EH (cell line): ENCODE results near the gene PSME1.
"Not testable (repeated sequence)": the region's sequence is repeated elsewhere in the genome, so short reads cannot be mapped to it uniquely, and the experiment has no call there.

ENCODE experiments used
- DNase-seq: peaks from one replicate; pipeline ENCODE4 v3.0.0-alpha.2; 2015; ENCODE audit warnings: low read depth

The PSME1 gene

GRCh38 chr14:24105609-24106239 lies 30.3 kb upstream of the PSME1 start:
- not testable (repeated sequence) for DNase-seq

GRCh38 chr14:24106672-24107271 lies 29.2 kb upstream of the PSME1 start:
- no peak for DNase-seq

DNA sequence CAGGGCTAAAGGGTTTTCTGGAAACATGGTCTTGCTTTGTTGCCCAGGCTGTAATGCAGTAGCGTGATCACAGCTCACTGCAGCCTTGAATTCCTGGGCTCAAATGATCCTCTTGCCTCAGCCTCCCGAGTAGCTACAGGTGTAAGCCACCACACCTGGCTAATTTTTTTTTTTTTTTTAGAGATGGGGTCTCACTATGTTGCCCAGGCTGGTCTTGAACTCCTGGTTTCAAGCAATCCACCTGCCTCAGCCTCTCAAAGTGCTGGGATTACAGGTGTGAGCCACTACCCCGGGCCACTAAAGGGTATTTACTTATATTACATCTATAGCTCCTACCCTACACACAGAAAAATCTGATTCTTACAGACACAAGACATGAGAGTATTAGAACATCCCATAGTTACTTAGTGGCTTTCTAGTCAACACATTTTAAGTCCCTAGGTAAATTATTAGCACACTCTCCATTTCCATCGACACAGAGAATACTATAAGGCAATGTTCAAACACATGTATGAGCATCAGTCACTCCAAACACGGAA lies 27.6 kb upstream of the PSME1 start:
- no peak for DNase-seq

- DNase-seq: no peak
Observed at GRCh38 chr14:24110060-24110459, 25.9 kb upstream of the PSME1 start.

DNA sequence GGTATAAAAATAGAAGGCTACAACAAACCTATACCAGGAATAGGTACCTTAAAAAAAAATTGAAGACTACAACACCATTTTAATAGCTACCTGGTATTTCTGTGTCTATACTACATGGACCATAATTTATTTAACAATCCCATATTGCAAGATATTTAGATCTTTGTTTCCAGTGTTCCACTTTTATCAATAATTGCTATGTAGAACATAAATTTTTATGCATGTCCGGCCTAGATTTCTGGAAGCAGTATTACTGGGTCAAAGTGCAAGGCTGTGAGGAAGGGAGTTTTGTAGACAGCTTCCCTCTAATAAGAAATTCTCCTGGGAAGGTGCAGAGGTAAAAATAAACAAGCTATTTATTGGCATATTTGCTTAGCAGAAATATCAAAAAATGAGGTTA lies 25.5 kb upstream of the PSME1 start:
- DNase-seq: no peak

DNA sequence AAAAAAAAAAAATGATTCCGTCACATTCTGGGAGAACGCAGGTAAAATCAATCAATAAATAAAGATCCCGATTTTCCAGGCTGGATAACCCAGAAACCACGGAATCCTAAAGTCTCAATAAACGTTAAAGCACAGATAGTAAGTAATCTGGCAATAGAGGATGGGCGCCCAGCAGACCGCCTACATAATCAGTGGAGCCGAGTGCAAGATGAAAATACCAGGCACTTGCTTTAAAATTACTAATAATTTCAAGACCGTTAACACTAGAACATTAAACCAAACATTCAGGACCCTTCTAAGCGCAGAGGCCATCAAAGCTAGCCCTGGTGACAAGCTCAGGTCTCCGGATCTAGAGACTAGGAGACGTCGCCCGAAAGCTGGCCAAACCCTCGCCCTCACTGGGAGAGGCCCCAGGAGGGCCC lies 22.6 kb upstream of the PSME1 start:
- DNase-seq: no peak

GRCh38 chr14:24113801-24114531 lies 22.0 kb upstream of the PSME1 start:
- DNase-seq: peak; percentile 92

DNA sequence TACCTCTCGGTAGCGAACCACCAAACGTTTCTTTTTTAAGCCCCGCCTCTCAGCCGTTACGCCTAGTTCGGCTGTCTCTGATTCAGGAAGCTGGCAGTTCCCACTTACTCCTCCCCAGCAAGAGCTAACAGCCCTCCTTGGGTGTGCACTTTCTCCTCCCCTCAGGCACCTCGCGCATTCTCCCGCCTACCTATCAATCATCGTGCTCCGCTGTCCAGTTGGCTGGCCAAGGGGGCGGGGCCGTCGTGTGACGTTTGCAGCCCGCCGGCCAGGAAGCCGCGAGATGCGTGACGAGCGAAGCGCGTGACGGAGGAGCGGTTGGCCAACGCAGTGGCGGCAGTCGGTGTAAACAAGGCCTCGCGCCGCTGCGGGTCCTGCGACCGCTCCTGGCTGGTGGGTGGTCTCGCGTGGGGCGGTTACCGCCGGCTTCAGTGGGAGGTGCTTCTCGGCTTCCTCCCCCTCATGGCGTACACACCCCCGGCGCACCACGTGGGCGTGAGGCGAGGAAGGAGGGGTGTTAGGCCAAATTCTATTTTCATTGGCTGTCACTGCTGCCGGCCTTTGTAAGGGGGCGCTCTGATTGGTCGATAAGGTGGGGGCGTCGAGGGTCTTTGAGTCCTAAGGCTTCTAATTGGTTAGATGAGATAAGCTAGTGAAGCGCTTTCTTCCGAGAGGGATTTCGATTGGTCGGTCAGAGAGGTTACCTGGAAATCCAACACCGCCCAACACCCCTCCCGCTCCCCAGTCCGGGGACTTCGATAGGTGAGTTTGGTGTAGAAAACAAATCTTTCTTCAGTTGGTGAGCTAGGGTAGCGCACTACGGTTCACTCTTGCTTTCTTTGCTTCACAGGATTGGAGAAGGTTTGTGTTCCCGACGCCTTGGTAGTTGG lies 21.2 kb upstream of the PSME1 start, which contains the start of the genes DCAF11 and NRL:
TSS of gene DCAF11 (plus strand) at position 246 of the 890 bp plus-strand sequence. CDS start 818 bp downstream, outside the sequence.
TSS of gene NRL (minus strand) at position 418 of the 890 bp plus-strand sequence. CDS start 32,101 bp downstream, outside the sequence.
- peak; percentile 100 for DNase-seq

- DNase-seq: no peak
Observed at GRCh38 chr14:24115422-24116127, 20.4 kb upstream of the PSME1 start.

GRCh38 chr14:24116128-24116814 lies 19.7 kb upstream of the PSME1 start:
- no peak for DNase-seq

GRCh38 chr14:24117179-24117578 lies 18.8 kb upstream of the PSME1 start:
- no peak for DNase-seq

- no peak for DNase-seq
Observed at GRCh38 chr14:24119691-24120090, 16.3 kb upstream of the PSME1 start.

GRCh38 chr14:24121210-24121609 lies 14.8 kb upstream of the PSME1 start:
- DNase-seq: no peak

DNA sequence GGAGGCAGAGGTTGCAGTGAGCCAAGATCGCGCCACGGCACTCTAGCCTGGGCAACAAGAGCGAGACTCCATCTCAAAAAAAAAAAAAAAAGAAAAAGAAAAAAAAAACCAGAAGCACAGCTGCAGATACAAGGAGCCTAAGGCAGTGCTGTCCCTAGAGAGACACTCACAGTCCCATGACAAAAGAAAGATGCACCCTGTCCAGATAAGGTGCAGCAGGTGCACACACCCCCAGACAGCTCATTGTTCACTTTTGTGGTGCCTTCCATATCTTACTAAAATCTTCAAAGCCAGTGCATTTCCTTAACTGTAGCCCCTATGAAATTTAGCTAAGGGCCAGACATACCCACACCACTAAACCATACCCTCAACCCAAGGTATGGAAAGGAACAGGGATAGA lies 13.6 kb upstream of the PSME1 start:
- no peak for DNase-seq

- no peak for DNase-seq
Observed at GRCh38 chr14:24122898-24123297, 13.1 kb upstream of the PSME1 start.

DNA sequence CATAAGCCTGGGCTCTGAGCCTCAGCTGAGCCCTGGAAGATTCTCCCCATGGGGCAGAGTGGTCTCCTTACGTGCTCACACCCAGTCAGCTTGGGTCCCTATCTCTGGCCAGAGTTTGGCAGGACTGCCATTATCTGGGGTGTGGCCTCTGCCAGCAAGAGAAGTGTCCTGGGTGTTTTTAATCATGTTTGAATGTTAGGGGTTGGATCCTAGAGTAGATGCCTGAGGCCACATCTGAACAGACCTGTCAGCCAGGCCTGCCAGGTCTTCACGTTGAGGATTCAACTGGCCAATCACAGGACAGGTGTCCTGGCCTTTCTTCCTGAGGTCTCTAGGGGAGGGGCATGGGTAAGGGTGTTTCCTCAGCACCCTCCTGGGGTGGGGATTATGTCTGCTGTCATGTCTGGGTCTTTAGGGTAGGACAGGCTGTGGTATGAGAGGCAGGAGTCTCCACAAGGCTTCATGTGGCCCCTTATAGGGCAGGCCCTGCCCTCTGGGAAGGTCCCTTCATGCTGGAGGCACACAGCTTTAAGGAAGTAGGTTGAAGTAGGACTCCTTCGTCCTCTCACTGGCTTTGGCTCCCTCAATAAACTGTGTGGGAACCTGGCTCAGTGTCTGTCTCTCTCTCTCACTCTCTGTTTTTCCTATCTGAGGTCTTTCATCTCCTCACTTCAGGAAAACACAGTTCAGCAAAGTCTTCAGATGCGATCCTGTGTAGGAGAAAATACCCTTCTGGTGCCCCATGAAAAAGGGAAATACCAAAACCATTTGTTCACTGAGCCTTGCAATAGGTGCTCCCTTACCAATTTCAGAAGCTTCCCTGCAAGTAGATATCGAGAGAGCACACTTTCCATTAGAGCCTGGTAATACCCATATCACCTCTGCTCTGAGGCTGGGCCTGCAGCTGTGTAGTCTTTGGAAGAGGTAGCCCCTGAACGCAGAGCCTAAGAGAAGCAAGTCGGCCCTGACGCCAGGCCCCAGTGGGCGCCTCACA lies 12.3 kb upstream of the PSME1 start:
- DNase-seq: no peak

DNA sequence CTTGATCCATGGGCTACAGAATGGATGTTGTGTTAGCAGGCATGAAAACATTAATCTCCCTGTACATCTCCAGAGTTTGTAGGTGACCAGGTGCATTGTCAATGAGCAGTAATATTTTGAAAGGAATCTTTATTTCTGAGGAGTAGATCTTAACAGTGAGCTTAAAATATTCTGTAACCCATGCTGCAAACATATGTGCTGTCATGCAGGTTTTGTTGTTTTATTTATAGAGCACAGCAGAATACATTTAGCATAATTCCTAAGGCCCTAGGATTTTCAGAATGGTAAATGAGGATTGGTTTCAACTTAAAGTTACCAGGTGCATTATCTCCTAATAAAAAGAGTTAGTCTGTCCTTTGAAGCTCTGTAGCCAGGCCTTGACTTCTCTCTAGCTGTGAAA lies 9.1 kb upstream of the PSME1 start:
- no peak for DNase-seq

DNA sequence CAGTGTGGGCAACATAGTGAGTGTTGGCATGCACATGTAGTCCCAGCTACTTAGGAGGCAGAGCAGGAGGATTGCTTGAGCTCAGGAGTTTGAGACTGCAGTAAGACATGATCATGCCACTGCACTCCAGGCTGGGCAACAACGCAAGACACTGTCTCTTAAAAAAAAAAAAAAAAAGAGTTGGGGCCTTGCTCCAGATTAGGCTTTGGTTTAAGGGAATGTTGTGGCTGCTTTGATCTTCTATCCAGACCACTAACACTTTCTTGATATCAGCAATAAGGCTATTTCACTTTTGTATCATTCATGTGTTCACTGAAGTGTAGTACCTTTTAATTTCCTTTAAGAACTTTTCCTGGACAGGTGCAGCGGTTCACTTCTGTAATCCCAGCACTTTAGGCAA lies 8.3 kb upstream of the PSME1 start:
- DNase-seq: no peak

DNA sequence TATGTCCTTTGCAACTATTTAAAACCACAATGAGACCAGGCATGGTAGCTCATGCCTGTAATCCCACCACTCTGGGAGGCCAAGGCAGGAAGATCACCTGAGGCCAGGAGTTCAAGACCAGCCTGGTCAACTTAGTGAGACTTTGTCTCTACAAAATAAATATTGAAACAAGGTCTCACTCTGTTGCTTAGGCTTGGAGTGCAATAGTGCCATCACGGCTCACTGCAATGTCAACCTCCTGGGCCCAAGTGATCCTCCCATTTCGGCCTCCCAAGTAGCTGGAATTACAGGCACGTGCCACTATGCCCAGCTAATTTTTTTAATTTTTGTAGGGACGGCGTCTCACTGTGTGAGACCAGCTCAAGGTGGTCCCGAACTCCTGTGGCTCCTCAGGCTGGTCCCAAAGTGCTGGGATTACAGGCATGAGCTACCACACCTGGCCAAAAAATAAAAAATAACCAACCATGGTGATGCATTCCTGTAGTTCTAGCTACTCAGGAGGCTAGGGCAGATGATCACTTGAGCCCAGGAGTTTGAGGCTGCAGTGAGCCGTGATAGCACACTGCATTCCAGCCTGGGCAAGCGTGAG lies 6.5 kb upstream of the PSME1 start:
- no peak for DNase-seq
